ENCODE data around the gene TRMT61A.
A peak's percentile ranks its signal among the peaks of the same experiment; 100 is the strongest.

TRMT61A gene

DNA sequence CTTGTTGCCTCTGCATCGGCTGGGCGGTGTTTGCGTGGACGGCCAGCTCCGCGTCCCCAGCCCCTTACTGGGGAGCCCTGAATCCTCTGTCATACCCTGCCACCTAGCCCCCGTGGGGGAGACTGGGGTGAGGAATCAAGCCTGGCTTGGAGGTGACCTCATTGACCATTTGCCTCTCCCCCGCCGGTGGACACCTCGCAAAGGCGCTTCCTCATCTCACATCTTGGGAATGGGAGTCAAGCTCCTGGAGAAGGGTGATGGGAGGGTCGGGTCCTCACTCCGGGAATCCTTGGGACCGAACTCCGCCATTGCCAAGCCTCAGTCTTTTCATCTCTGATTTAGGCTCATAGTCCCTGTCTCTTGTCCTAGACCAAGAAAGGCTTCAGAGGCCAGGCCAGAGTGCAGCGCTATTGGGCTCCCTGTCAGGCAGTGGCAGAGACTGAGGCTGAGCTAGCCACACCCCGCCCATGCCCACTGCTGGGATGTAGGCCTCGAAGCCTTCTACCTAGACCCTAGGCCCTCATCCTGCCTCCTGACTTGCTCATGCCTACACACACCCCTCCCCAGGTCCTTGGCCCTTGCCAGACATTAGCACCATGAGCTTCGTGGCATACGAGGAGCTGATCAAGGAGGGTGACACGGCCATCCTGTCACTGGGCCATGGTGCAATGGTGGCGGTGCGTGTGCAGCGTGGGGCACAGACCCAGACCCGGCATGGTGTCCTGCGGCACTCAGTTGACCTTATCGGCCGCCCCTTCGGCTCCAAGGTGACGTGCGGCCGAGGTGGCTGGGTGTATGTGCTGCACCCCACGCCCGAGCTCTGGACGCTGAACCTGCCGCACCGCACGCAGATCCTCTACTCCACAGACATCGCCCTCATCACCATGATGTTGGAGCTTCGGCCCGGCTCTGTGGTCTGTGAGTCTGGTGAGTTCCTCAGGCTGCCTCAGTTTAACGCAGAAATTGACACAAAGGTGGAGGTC, 678 bp downstream of the TRMT61A start:
- peak overlapping the region; percentile 96 for H3K27ac ChIP-seq
- 0 out of 2 replicates have a peak, but pooled peaks have one; percentile 13 for TF ChIP-seq ZFX (IDR thresholded peaks at IDR 0.05)
- TF ChIP-seq, protein P1, sequence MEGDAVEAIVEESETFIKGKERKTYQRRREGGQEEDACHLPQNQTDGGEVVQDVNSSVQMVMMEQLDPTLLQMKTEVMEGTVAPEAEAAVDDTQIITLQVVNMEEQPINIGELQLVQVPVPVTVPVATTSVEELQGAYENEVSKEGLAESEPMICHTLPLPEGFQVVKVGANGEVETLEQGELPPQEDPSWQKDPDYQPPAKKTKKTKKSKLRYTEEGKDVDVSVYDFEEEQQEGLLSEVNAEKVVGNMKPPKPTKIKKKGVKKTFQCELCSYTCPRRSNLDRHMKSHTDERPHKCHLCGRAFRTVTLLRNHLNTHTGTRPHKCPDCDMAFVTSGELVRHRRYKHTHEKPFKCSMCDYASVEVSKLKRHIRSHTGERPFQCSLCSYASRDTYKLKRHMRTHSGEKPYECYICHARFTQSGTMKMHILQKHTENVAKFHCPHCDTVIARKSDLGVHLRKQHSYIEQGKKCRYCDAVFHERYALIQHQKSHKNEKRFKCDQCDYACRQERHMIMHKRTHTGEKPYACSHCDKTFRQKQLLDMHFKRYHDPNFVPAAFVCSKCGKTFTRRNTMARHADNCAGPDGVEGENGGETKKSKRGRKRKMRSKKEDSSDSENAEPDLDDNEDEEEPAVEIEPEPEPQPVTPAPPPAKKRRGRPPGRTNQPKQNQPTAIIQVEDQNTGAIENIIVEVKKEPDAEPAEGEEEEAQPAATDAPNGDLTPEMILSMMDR (conservative IDR thresholded peaks at IDR 0.05) = no peak

DNA sequence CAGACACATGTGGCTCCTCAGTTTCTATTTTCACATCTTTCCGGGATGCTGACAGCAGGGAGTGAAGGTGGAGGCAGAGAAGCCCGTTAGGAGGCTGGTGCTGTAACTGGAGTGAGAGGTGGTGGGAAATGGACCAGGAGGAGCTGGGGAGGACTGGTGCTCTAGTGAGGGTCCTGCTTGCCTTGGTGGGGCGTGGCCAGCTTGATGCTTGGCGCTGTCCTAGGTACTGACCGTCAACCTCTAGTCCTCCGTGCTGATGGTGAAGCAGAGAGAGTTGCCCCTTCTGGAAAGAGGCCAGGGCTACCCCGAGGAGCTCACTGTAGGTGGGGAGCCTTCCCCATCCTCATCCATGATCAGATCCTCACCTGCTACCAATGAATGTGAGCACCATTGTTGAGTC, 1.4 kb downstream of the TRMT61A start:
- TF ChIP-seq, protein P1 (conservative IDR thresholded peaks at IDR 0.05) = no peak
- no peak for TF ChIP-seq ZFX (IDR thresholded peaks at IDR 0.05)
- no peak overlapping the region for H3K27ac ChIP-seq

DNA sequence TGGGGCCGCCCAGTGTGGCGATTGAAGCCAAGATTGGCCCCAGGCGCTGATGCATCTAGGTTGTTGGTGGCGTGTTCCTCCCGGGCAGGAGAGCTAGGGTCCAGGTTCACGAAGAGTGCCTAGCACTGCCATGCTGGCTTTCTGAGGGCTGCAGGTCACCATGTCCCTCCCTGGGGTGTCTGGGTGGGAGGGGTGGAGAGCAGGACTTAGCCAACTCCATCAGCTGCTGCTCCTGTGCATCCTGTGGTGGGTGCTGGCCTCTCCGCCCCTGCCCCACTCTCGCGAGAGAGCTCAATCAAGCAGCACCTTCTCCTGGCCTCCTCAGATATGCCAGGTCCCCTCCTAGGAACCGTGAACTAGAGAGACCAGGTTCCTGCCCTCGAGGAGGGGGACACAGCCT, 1.8 kb downstream of the TRMT61A start:
- TF ChIP-seq, protein P1 (conservative IDR thresholded peaks at IDR 0.05) = no peak
- TF ChIP-seq ZFX (IDR thresholded peaks at IDR 0.05) = no peak
- no peak overlapping the region for H3K27ac ChIP-seq

DNA sequence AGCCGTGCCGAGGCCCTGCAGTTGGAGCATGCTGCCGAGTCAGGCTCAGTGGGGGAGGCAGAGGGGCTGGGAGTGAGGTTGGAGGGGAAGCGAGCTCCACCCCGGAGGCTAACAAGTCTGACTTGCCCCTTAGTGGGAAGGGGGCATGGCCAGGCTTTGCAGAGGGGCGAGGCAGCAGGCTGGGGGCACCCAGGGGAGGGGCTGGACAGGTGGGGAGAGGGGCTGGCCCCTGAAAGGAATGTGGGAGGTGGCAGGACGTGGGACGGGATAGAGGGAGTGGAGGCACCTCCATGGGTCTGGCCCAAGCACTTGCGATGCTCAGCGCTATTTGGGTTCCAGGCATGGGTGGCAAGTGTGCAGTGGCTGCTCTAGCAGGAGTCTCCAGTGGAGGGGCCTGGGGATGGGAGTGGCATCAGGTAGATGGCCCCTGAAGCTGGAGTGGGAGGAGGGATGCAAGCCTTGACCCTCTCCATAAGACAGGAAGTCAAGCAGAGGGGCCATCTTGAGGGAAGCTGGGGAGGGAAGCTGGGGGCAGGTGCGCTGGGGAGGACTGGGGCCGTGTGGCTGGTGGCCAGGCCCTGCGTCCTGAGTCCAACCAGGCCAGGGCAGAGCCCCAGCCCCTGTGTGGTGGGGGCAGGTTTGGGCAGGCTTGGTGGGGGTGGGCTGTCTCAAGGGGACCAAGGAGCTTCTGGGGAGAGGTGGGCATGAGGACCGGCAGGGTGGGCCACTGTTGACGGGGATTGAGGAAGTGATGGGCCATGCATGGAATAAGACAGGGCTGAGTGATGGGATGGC, 2.6 kb downstream of the TRMT61A start:
- no peak overlapping the region for H3K27ac ChIP-seq
- TF ChIP-seq, protein P1 (conservative IDR thresholded peaks at IDR 0.05) = no peak
- no peak for TF ChIP-seq ZFX (IDR thresholded peaks at IDR 0.05)

DNA sequence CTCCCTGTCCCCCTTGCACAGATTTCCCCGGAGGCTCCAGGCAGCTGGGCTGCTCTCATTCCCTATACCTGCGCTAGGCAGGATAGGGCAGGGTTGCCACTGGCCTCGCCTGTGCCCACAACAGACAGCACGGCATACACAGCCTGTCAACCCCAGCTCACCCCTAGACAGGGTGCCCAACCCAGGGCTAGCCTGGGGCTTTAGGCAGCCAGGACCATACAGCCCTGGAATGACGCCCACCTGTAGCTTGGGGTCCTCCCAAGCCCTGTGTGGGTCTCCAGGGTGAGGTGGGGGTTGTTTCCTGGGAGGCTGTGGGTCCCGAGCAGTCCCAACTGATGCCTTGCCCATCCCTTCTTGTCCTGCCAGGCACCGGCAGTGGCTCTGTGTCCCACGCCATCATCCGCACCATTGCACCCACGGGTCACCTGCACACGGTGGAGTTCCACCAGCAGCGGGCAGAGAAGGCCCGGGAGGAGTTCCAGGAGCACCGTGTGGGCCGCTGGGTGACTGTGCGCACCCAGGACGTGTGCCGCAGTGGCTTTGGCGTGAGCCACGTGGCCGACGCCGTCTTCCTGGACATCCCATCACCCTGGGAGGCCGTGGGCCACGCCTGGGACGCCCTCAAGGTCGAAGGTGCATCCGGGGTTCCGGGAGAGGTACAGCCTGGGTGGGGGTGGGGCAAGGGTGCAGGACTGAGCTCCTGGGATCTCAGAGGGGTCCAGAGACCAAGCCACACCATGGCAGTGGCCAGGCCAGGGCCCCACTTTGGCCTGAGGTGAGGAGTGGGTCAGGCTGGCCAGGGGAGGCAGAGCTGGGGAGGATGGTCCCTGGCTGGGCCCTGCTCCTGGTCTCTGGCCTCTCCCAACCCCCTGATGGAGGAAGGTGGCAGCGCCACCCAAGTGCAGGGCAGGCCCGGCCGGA, 3.5 kb downstream of the TRMT61A start:
- H3K27ac ChIP-seq = no peak overlapping the region
- TF ChIP-seq, protein P1 (conservative IDR thresholded peaks at IDR 0.05) = no peak
- TF ChIP-seq ZFX (IDR thresholded peaks at IDR 0.05) = no peak

DNA sequence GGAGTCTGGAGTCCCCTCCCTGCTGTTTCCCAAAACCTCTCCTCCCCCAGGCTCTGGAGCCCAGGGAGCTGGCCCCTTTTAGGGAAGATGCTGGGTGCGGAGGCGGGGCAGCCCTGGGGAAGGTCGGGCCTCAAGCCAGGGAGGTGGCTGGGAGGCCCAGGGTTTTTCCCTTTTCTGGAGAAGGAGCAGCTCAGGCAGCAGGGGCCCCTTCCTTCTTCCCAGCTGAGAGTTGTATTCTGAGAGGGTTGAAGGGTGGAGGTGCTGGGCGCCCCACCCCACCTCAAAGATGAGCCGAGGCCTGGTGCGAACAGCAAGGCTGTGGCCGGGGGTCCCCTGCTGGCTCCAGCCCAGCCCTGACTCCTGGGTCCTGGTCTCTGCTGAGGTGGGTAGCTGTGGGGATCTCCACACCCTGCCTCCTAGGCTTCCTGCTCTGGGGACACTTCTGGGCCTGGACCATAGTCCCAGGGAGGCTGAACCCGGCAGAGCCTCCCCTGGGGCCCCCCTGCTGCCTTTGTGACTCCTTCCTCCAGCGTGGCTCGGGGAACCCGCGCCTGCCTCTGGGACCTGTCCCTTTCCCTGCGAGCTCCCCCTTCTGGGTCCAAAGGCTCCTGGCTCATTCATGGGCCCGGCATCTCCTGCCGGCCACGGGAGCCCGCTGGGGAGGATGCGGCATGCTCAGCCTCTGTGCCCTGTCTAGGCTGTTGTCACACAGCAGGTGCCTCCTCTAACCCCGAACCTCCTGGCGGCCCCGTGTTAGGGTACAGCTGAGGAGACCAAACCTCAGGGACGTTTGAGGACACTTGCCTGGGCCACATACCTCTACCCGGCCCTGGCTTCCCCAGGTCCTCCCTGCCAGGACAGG, 4.4 kb downstream of the TRMT61A start:
- H3K27ac ChIP-seq = no peak overlapping the region
- no peak for TF ChIP-seq ZFX (IDR thresholded peaks at IDR 0.05)
- TF ChIP-seq, protein P1 (conservative IDR thresholded peaks at IDR 0.05) = no peak

Measured in C4-2B (cell line).